Motor neuron (in vitro differentiated cells): Measurements from ENCODE around the gene HRH1. TPM values are rescaled to one million over a fixed set of nuclear protein-coding genes. Genes with fewer than 3 reads are reported as not detected.
"Not testable (repeated sequence)": the region's sequence is repeated elsewhere in the genome, so short reads cannot be mapped to it uniquely, and the experiment has no call there.

ENCODE experiments used
- ATAC-seq, 8 experiments: fragments of 200-7000 bp; cut with Tn5 transposase; replicated peaks in 6 of 8; 2 replicates each; pipeline ENCODE4 v1.8.0; 2021; ENCODE audit warnings: mild to moderate bottlenecking in 8 of 8, moderate library complexity in 8 of 8
- H3K27ac ChIP-seq, 2 donors: fragments of 250-450 bp; sonication (Bioruptor Pico); 2 replicates each; pipeline ENCODE4 v1.9.0; 2021; ENCODE audit warnings: antibody characterized with exemption in 2 of 2, mild to moderate bottlenecking in 2 of 2, moderate library complexity in 1 of 2
- H3K4me1 ChIP-seq, 2 donors: fragments of 250-450 bp; sonication (Bioruptor Pico); replicated peaks in 1 of 2; 2 replicates each; pipeline ENCODE4 v1.6.1; 2021; ENCODE audit warnings: antibody characterized with exemption in 2 of 2, mild to moderate bottlenecking in 2 of 2, moderate library complexity in 1 of 2
- H3K4me3 ChIP-seq, 5 donors: fragments of 250-450 bp; sonication (Bioruptor Pico); 2 replicates each; pipeline ENCODE4 v1.9.0; 2021; ENCODE audit warnings: antibody characterized with exemption in 5 of 5, mild to moderate bottlenecking in 5 of 5, moderate library complexity in 4 of 5
- WGBS, 10 experiments: fragments of 450-650 bp; shearing (Covaris generic); methylation state at CpG; one replicate each; pipeline ENCODE4 v1.0.0; 2022; 5-methylcytosine and 5-hydroxymethylcytosine counted together
- in situ Hi-C, 9 experiments: fragments of 400-800 bp; cut with MboI; loops; one replicate each; pipeline ENCODE4 v1.15.0; 2021; ENCODE audit warnings: low sequenced_read_pairs in 9 of 9, low pct_unique_long_range_greater_than_20kb in 2 of 9; ENCODE audit not compliant: unreplicated experiment in 9 of 9
- total RNA-seq, 8 experiments: library from RNA; unstranded; fragments of 300-600 nt; gene quantifications; 2 replicates each; pipeline versions ENCODE4 v1.2.3 to v1.2.4, GENCODE V29; 2022

Gene HRH1
- total RNA-seq, 8 experiments from 2014 or later = 0.11 to 23.2 (median 0.74) TPM

DNA sequence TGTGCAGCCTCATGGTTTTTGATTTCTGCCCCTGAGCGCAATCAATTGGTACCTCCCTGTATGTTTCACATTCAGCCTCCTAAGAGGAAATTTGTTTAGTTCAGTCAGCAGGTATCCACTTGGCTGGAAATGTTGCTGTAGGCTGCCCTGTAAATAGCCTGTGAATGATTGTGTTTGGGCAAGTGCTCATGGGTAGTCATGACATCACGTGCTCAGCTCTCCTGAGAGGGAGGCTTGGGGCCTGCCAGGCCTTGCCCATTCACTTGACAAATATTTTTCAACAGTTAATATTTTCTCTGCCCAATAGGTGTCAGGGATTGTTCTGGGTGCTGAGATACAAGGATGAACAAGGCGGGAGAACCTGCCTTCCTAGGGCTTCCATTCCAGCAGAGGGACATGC, 13.3 kb downstream of the HRH1 start:
- ATAC-seq = peak in 3 of 8 experiments; percentile 61 to 72 (median 63)
- Histone ChIP-seq H3K4me1 (peaks cover 0 to 4% of the 10 kb centered on the region in 2 donors), H3K27ac (no peak overlapping the region), H3K4me3 (no peak overlapping the region)
- in situ Hi-C loops = no loop called here
- WGBS, 10 experiments = 90 to 100% (median 100%) methylated on average over 1 to 2 of the region's 3 CpGs; no CpG with 5 or more reads in 4 of the 10 experiments

DNA sequence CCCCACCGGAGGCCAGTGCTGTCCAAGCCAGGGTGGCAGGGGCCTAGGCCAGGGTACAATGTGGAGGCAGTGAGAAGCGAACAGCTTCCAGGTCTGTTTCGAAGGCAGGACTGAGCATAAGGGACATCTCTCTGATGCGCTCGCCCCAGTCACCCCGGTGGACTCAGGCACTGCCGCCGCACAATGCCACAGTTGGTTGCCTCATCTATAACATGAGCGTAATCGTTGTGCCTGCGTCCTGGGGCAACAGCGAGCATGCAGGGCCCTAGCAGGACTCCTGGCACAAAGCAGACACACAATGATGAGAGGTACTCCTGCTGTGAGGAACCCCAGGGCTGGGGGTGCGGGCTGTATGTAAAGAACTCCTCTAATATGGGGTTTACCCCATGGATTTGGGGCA, 14.1 kb downstream of the HRH1 start:
- Histone ChIP-seq H3K27ac (no peak overlapping the region), H3K4me1 (peaks cover 0 to 4% of the 10 kb centered on the region in 2 donors), H3K4me3 (no peak overlapping the region)
- WGBS, 10 experiments = 81 to 92% (median 88%) methylated on average over 3 to 12 of the region's 13 CpGs; no CpG with 5 or more reads in 5 of the 10 experiments
- in situ Hi-C loops = no loop called here
- ATAC-seq = peak in 1 of 8 experiments; percentile 15

DNA sequence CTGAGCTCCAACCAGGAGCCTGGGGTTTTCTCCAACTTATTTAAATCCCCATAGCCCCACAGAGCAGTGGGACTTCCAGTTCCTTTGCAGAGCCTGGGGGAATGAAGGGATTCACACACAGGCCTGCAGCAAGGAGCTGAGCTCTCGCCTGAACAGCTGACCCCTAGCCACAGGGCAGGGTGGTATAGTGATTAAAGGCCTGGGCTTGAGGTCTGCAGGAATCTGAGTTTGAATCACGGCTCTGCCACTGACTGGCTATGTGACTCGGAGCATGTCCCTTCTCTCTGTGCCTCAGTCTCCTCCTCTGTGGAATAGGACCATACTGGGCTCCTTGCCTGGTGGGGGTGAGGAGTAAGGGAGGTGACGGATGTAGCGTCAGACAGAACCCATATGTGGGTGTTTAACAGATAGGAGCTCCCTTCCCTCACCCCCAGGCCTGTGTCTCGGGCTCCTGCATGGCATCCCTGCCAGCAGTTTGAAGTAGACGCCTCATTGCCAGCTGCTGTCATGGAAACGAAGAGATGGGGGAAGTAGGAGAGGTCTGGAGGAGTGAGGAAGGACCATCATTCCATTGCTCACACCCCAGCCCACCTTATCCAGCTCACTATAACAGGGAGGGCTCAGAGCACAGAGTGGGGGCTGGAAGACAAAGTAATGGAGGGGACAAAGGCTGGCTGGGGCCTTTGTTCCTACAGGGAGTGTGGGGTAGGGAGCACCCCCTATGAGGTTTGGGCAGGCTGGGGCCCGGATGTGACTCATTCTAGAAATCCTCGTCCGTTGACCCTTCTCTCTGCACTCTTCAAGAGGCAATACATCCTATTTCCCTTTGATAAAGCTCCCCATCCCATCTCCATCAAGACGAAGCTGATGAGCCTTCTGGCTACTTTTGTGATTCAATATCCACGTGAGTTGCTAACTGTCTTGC, 14.8 kb downstream of the HRH1 start:
- WGBS, 10 experiments = 63 to 100% (median 72%) methylated on average over 1 to 7 of the region's 13 CpGs; no CpG with 5 or more reads in 3 of the 10 experiments
- peaks cover 0 to 4% of the 10 kb centered on the region in 2 donors for H3K4me1 ChIP-seq
- H3K4me3 ChIP-seq = no peak overlapping the region
- in situ Hi-C loops = no loop called here
- ATAC-seq = no peak
- no peak overlapping the region for H3K27ac ChIP-seq

GRCh38 chr3:11170052-11170770, 15.9 kb downstream of the HRH1 start:
- ATAC-seq = no peak
- peaks cover 0 to 4% of the 10 kb centered on the region in 2 donors for H3K4me1 ChIP-seq
- H3K27ac ChIP-seq = no peak overlapping the region
- H3K4me3 ChIP-seq = no peak overlapping the region
- WGBS, 10 experiments = 59 to 97% (median 83%) methylated on average over 2 to 19 of the region's 21 CpGs; no CpG with 5 or more reads in 2 of the 10 experiments
- in situ Hi-C loops = no loop called here

- no peak overlapping the region for H3K27ac ChIP-seq
- in situ Hi-C loops = no loop called here
- 41 to 100% (median 71%) methylated on average over 1 to 3 of the region's 4 CpGs; no CpG with 5 or more reads in 2 of the 10 experiments for WGBS, 10 experiments
- H3K4me1 ChIP-seq = no peaks in the 10 kb centered on the region
- ATAC-seq = peak in 2 of 8 experiments; percentile 64 to 73
- no peak overlapping the region for H3K4me3 ChIP-seq
Observed at GRCh38 chr3:11172096-11172690, 17.9 kb downstream of the HRH1 start.

DNA sequence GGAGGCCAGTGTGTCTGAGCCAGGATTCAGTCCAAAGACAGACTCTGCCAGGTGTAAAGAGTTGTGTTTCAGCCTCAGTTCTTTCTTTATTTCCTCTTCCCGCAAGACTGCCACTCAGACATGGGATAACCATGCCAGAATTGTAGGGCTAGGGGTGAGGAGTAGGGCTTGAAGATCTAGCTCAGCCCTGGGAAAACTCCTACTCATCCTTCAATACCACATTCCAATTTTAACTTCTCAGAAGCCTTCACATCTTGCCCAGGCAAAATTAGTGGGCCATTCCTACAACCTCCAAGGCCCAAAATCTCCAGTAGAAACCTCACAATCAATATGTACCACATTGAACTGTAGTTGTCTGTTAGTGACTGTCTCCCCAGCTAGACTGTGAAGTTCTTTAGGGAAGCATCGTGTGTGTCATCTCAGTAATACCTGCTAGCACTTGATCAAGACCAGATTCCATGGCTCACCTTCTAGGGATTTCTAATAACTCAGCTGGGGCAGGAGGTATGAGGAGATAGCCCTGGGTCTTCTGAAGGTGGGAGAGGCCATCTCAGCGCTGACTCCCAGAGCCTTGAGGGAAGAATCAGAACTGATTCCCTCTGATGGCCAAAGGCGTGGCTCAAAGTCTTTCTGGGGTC, 19.7 kb downstream of the HRH1 start:
- 50 to 100% (median 78%) methylated on average over 1 to 4 of the region's 4 CpGs; no CpG with 5 or more reads in 2 of the 10 experiments for WGBS, 10 experiments
- in situ Hi-C loops = no loop called here
- Histone ChIP-seq H3K4me3 (no peak overlapping the region), H3K27ac (no peak overlapping the region), H3K4me1 (no peaks in the 10 kb centered on the region)
- ATAC-seq = no peak

DNA sequence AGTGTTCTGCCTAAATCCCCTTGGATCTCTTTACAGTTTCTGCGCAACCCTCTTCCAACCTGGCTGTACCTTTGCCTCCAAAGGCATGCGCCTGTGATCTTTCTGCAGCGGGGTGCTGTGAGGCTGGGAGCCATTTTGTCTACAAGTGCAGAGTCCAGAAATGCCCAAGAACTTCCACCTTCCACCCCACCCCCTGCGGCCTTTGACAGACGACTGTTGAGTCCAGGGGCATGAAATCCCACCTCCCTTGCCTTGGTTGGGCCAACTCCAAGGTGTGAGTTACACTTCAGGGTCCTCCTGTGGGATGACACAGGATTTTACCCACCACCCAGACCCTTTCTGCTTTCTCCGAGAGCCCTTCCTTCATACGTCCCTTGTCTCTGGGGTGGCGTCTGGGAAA, 24.1 kb downstream of the HRH1 start:
- Histone ChIP-seq H3K4me3 (no peak overlapping the region), H3K27ac (no peak overlapping the region), H3K4me1 (no peaks in the 10 kb centered on the region)
- WGBS, 10 experiments = 72 to 100% (median 89%) methylated on average over 1 to 7 of the region's 8 CpGs; no CpG with 5 or more reads in 4 of the 10 experiments
- in situ Hi-C loops = no loop called here
- no peak for ATAC-seq

DNA sequence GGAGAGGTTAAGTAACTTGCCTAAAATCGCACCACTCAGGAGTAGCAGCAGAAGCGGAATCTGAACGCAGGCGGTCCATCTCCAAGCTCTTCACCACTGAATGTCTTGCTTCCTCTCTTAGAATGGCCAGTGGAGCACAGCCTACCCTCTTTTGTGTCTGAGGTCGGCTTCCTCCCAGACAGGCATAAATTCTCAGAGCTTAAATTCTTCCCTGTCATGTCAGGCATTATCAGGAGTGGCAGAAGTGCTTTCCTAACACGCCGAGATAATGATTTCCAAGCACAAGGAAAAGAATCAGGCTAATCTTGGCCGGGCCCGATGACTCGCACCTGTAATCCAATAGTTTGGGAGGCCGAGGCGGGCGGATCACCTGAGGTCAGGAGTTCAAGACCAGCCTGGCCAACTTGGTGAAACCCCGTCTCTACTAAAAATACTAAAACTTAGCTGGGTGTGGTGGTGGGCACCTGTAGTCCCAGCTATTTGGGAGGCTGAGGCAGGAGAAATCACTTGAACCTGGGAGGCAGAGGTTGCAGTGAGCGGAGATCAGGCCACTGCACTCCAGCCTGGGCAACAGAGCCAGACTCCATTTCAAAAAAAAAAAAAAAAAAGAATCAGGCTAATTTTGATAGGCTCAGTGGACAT, 30.2 kb downstream of the HRH1 start:
- H3K4me3 ChIP-seq, H3K4me1 ChIP-seq, in situ Hi-C loops, ATAC-seq, H3K27ac ChIP-seq: not testable (repeated sequence)
- WGBS, 10 experiments = 73 to 100% (median 89%) methylated on average over 1 to 11 of the region's 15 CpGs

GRCh38 chr3:11185144-11185543, 30.9 kb downstream of the HRH1 start:
- 67 to 100% (median 83%) methylated on average over 1 to 3 of the region's 3 CpGs; no CpG with 5 or more reads in 1 of the 10 experiments for WGBS, 10 experiments
- in situ Hi-C loops = no loop called here
- Histone ChIP-seq H3K27ac (no peak overlapping the region), H3K4me3 (no peak overlapping the region), H3K4me1 (no peaks in the 10 kb centered on the region)
- ATAC-seq = no peak

- ATAC-seq = peak in 4 of 8 experiments; percentile 20 to 95 (median 94)
- in situ Hi-C loops = no loop called here
- 0 to 73% (median 47%) methylated on average over 1 to 8 of the region's 13 CpGs; no CpG with 5 or more reads in 3 of the 10 experiments for WGBS, 10 experiments
- Histone ChIP-seq H3K4me3 (no peak overlapping the region), H3K27ac (no peak overlapping the region), H3K4me1 (no peaks in the 10 kb centered on the region)
Observed at GRCh38 chr3:11185564-11186317, 31.4 kb downstream of the HRH1 start.

- in situ Hi-C loops = no loop called here
- no peaks in the 10 kb centered on the region for H3K4me1 ChIP-seq
- no peak overlapping the region for H3K4me3 ChIP-seq
- no peak overlapping the region for H3K27ac ChIP-seq
- WGBS, 10 experiments = 0 to 43% methylated on average over 1 of the region's 1 CpG; no CpG with 5 or more reads in 8 of the 10 experiments
- ATAC-seq = no peak
Observed at GRCh38 chr3:11186318-11186692, 32.0 kb downstream of the HRH1 start.
